HG02840 (cell line): ENCODE measurements around the gene SLC9A8.
A peak's percentile ranks its signal among the peaks of the same experiment; 100 is the strongest.

Experiments used
- ATAC-seq: cut with Tn5 transposase; IDR thresholded peaks from one replicate; pipeline ENCODE4 v1.9.1; 2021; ENCODE audit warnings: mild to moderate bottlenecking, moderate library complexity, moderate number of reproducible peaks; ENCODE audit not compliant: unreplicated experiment, low FRiP score

SLC9A8 gene

DNA sequence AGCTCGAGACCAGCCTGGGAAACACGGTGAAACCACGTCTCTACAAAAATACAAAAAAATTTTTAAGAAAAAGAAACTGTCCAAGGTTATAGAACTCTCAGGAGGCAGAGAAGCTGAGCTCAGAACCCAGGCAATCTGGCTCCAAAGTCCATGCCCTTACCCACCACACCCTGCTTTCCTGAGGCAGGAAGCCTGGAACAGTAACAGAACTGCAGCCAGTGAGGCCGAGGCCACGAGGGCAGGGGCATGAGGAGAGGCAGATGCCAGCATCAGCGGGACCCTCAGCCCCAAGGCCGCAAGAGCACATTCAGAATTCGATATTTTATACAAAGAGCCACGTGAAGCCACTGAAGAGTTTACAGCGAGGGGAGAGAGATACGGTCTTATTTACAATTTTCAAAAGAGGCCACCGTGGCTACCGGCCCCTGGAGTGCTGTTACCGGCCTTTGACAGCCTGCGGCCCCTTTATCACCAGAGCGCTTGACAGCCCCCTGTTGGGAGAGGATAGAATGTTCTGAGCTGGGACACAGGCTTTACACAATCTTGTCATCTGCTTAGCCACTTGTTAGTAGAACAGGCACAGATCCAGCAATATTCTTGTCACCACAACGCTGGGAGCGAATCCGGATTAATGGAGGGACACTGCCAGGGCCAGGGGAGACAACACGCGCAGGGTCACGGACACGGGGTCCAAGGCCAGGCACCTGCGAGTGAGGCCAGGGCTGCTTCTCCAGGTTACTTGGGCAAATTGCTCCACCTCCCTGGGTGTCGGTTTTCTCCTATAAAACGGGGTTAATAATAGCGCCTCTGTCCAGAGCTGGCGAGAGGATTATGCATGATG is 97.1 kb downstream of the SLC9A8 start:
- ATAC-seq, result no peak

DNA sequence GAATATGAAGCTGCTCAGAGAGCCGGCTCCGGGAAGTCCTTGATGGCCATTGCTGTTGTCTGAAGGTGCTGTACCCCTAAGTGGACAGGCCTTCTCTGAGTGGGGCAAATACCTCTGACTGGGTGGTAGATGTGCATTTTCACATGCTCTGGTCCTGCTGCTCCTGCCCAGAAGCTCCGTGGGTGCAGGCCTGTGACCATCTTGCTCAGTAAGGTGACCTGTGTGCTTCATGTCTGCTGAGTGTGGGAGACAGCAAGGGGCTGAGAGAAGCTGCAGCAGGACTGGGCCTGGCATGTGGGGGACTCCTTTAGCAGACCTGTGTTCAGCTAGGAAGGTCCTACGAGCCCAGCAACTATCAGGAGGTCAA is 97.7 kb downstream of the SLC9A8 start:
- ATAC-seq, result no peak

DNA sequence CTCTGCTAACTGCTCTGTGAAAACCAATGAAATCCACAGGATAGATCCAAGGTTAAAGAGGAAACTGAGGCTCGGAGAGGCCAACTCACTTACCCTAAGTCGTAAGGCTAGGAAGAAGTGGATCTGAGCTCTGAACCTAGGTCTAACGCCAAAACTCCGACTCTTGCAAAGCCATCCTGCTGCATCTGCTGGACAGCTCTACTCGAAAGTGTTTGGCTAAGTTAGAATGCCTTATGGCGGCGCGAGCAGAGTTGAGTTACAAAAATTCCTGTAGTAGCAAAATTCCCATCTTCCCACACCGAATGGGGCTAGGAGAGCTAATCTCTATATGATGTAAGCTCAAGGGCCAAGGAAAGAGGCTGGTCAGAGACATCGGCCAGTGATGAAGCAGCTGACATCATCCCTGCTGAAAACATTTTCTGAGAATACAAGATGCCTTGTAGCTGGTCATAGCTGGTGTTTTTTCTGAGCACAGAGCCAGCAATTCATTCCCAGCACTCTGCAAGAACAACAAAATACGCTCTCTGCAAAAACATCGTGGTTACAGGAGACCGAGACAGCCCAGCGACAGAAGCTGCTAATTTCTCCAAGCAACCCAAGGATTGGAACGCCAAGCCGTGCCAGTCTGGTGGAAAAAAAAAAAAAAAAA is 100.9 kb downstream of the SLC9A8 start:
- no peak for ATAC-seq

DNA sequence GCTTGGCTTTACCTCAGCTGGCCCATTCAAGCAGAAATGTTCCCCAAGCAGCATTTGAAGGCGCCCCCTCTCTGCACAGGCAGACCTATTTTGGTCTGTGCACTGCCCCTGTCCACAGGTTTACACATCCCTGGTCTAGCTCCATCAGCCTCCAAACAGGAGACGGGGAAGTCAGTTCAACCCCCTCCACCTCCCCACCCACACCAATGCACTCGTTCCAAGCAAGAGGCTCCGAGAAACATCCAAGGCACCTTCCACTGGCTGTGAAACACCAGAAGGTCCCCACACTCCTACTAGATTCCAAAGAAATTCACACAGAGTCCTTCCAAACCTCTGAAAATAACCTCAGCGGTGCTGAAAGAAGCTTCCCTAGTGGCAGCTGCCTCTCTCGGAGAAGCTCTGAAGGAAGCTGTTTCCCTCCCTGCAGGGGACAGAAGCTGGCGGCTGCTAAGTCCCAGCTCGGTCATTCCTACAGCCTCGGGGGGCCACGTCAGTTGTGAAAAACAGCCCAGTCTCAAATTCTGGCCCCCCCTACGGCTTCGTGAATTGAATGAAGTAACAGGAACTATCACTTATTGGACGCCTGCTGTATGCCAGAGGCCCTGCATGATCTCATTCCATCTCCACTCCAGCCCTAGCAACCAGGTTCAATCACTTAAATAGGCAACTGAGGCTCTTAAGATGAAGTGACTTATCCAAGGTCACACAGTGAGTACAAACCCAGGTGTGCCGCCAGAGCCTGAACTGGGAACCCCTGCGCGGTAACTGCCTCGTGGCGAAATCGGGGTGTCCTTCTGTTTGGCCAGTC is 101.9 kb downstream of the SLC9A8 start:
- peak; percentile 10 for ATAC-seq

DNA sequence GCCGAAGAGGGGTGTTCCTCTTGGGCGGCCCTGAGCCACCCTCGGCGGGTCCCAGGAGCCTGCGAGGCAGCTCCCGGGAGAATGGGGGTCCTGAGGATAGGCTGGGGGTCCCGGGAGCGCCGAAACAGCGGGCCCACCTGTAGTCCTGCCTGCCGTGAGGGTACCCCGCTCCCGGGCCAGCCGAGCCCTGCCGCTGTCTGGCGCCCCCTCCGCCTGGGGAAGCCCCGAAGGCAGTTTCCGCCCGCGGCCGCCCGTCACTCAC is 102.4 kb downstream of the SLC9A8 start:
- ATAC-seq, result peak; percentile 43

DNA sequence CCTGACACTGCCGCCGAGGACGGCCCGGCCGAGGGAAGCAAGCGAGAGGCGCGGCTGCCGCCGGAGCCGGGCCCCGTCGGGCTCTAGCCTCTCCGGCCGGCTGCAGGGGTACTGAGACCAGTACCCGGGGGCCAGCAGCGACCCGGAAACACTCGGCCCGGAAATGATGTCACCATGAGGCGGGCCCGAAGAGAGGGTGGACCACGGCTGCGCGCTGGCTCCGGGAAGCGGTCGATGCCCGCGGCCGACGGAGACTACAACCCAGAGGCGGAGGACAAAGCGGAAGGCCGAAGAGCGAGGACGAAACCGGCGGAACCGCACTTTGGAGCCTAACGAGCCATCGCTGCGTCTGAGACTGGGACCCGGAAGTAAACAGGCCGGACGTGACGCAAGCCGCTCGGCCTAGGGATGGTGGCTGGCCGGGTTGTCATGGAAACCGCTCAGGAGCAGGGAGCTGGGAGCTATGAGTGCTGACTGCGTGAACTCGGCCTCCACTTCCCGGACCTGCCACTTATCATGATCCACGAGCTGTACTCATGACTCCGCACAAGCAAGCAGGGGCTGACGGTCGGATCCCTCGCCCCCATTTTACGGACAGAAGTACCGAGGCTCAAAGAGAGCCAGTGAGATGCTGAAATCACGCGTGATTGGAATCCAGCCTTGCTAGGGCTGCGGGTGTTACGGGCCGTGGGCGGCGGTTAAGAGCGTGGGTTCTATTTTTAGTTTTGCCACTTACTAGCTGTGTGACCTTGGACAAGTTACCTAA is 102.9 kb downstream of the SLC9A8 start, which contains the start of gene SPATA2:
Gene SPATA2, minus strand, starts transcription at position 150 of the 766 bp plus-strand sequence. CDS start 7,039 bp downstream, outside the sequence.
- peak; percentile 85 for ATAC-seq

DNA sequence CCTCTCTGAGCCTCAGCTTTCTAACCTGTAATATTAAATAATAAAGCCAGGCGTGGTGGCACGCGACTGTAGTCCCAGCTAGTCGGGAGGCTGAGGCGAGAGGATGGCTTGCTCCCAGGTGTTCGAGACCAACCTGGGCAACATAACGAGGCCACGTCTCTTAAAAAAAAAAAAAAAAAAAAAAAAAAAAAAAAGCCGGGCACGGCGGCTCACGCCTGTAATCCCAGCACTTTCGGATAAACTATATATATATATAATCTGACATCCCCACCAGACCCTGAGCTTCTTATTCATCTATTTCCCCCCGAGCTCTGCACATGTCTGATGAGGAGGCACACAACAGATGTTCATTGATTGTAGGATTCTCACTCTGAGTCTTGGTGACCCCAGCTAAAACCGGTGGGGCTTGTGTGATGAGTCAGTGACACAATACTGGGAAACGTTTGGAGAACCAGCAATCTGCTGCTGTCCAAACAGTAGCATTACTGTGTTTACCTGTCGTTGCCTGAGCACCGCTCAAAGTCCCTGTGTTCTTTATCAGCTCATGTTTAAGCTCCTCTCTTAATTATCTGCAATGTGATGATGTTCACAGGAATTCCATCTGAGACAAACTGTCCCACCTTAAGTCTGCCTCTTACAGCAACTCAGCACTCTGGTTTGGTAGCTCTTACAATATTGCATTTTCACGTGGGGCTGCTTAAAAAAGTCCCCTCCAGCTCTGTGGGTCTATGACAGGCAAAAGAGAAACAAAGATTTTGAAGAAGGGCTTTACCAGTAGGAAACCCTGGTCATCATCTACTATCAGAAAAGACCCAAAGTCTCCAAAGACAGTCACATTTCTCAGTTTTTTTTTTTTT is 103.7 kb downstream of the SLC9A8 start:
- ATAC-seq, result no peak

DNA sequence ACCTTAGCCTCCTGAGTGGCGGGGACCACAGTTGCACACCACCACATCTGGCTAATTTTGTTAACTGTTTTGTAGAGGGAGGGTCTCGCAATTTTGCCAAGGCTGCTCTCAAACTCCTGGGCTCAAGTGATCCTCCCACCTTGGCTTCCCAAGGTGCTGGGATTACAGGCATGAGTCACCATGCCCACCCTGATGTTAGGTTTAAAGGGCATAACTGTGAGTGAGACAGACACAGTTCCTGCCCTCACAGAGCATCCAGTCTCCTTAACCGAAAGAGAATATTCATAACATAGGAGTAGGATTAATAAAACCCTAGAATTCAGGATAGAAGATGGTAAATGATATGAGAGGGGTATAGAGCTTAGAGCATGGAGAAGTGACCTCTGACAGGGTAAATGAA is 105.8 kb downstream of the SLC9A8 start:
- no peak for ATAC-seq

DNA sequence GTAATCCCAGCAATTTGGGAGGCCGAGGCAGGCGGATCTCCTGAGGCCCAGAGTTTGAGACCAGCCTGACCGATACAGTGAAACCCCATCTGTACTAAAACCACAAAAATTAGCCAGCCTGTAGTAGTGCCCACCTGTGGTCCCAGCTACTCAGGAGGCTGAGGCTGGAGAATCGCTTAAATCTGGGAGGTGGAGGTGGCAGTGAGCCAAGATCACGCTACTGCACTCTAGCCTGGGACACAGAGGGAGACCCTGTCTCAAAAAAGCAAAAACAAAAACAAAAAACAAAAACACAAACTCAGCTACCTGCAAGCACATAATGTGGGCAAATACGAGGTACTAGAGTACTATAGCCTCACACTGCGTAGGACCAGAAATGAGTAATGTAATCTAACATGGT is 106.4 kb downstream of the SLC9A8 start:
- ATAC-seq, result no peak

DNA sequence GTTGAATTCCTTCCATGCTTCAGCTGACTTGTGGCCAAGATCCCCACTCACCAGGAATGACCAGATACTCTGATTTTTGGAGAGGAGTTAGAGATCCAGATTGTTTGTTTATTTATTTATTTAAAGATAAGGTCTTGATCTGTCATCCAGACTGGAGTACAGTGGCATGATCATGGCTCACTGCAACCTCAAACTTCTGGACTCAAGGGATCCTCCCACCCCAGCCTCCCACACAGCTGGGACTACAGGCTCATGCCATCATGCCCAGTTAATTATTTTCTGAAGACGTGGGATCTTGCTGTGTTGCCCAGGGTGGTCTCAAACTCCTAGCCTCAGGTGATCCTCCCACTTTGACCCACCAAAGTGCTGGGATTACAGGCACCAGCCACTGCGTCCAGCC is 106.8 kb downstream of the SLC9A8 start:
- no peak for ATAC-seq

DNA sequence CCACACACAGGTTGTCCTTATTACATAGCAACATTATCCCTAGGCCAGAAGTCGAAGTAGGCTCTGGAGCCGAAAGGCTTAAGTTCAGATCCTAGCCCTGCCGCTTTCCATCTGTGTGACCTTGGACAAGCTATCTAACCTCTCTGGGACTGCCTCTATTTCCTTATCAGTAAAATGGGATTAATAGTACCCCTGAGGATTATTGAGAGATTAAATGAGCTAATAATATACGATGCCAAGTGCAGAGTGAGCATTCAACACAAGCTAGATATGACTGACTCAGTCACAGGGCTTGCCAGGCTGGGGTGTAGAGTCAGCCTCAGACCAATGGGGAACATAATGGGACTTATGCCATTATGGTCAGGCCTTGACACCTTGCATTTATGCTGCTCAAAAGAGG is 111.6 kb downstream of the SLC9A8 start:
- no peak for ATAC-seq

DNA sequence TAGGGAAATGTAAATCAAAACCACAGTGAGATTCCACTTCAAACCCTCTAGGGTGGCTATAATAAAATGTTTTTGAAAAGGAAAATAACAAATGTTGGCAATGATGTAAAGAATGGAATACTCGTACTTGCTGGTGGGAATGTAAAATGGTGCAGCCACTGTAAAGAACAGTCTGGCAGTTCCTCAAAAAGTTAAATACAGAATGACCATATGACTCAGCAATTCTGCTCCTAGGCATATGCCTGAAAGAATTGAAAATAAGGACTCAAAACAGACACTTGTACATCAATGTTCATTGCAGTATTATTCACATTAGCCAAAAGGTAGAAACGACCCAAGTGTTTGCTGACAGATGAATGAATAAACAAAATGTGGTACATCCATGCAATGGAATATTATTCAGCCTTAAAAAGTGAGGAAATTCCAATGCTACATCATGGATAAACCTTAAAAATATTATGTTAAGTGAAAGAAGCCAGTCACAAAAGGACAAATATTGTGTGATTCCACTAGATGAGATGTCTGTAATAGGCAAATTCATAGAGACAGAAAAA is 113.3 kb downstream of the SLC9A8 start:
- ATAC-seq, result no peak

DNA sequence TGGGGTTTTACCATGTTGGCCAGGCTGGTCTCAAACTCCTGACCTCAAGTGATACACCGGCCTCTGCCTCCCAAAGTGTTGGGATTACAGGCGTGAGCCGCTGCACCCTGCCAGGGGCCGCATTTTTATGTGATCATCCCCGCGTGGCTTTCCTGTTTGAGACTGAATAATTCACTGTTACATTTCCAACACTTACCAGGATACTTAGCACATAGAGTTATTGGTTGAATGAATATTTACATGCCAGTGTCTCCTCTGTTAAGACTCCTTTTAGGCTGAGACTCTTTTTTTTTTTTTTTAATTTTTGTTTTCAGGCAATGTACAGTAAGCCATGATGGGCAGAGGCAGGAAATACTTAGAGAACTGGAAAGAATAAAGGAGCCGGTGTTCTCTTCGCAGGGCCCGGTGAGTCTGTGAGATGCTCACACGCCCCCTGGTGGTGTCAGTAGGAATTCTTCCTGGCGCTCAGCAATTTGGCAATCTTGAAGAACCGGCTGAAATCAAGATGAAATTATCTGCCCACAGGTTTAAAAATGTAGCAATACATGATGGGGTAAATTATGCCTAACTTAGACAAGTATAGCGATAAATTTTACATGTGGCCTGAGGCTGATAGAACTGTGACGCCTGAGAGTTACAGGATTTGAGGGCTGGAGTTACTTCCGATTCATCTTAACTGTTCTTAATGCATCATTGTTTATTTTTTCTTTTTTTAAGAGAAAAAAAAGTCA is 115.9 kb downstream of the SLC9A8 start:
- no peak for ATAC-seq

DNA sequence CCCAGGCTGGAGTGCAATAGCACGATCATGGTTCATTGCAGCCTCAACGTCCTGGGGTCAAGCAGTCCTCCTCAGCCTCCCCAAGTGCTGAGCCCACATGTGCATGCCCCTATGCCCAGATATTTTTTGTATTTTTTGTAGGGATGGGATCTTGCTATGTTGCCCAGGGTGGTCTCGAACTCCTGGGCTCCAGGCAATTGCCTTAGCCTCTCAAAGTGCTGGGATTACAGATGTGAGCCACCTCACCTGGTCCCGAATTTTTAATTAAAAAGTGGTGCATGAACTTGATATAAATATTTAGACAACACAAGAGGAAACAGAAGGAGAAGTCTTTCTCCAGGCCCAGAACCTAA is 116.5 kb downstream of the SLC9A8 start:
- ATAC-seq, result no peak

DNA sequence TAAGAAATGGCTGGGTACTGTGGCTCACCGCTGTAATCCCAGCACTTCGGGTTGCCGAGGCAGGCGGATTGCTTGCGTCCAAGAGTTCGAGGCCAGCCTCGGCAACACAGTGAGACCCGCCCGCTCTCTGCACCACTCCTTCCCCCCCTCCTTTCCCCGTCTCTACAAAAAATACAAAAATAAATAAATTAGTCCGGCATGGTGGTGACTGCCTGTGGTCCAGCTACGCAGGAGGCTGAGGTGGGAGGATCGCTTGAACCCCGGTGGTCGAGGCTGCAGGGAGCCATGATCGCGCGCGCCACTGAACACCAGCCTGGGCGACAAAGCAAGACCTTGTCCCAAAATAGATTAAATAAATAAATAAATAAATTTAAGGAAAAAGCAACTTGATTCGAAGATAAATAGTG is 123.1 kb downstream of the SLC9A8 start:
- ATAC-seq, result peak; percentile 16

DNA sequence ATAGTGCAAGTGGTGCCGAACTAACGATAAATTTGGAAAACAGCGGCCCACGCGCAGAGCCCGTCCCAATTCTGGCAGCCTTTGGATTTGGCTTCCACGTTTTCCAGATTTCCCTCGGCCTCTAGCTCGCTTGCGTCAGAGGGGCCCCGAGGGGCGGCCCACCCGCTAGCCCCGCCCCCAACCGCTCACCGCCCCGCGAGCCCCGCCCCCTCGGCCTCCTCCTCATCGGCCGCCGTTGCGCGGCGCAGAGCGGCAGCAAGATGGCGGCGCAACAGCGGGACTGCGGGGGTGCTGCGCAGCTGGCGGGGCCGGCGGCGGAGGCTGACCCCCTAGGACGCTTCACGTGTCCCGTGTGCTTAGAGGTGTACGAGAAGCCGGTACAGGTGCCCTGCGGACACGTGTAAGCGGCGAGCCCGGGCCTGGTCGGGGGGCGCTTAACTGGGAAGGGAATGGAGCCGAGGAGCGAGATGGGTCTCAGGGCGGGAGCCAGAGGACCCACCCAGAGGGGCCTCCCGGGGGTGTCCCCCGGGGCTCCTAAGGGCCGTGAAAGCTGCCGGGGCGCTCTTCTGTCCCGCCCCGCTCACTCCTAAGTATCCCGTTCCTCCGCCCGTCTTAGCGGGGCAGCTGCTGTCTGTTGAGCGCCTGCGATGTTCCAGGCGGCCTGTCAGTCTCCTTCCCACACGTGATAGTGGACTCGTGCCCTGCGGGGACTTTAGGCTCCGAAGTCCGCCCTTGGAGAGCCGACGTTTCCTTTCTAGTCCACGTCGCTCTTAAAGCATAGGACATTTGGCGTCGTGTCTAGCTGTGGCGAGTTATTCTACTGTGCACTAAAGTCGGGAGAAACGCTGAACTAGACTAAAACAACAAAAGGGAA is 123.8 kb downstream of the SLC9A8 start, which contains the start of gene RNF114:
Gene RNF114, plus strand, starts transcription at position 245 of the 874 bp plus-strand sequence. Its CDS starts 16 bp downstream, at position 261.
- ATAC-seq, result peak; percentile 60

DNA sequence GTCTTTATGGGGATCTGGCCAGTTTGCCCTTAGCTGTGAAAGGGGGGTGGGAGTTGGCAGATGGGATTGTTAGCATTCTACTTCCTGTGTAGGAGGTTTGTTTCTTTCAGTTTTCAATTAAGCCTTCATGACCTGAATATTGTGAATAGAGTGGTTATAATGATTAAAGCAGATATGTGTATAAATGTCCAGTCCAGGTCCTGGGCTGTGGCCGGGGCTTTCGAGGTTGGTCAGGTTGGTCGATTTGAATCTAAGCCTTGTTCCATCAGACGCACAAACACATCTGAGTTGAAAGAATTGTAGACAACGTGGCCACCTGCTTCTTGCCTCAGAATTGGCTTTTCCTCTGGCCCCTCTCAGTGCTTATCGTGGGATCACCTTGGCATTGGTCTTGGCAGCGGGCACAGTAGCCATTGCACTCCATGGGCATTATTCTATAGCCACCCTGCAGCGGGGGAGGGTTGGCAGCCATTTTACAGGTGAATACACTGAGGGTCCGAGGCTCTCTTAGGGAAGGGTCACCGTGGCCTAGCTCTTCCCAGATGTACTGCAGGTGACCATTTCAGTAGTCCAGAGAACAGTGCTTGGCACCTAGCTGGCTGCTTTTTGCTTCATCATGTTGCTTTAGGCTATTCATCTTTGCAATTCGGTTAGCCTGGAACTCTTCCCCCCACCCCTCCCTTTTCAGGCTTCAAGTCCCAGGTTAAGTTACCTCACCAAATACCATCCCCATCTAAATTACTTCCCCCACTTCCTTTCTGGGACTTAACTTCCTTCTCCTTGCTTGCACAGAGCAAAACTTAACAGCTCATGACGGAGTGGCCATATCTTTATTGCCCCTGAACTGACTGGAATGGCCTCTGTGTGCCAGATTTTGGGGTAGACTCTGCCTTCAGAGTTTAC is 124.7 kb downstream of the SLC9A8 start:
- ATAC-seq, result no peak
